ENCODE data around the gene CDK16. TPM values are rescaled to one million over a fixed set of nuclear protein-coding genes. Genes with fewer than 3 reads are reported as not detected.

CDK16 gene
- total RNA-seq, 2 experiments from 2014 or later: 68.5 to 86.1 TPM

DNA sequence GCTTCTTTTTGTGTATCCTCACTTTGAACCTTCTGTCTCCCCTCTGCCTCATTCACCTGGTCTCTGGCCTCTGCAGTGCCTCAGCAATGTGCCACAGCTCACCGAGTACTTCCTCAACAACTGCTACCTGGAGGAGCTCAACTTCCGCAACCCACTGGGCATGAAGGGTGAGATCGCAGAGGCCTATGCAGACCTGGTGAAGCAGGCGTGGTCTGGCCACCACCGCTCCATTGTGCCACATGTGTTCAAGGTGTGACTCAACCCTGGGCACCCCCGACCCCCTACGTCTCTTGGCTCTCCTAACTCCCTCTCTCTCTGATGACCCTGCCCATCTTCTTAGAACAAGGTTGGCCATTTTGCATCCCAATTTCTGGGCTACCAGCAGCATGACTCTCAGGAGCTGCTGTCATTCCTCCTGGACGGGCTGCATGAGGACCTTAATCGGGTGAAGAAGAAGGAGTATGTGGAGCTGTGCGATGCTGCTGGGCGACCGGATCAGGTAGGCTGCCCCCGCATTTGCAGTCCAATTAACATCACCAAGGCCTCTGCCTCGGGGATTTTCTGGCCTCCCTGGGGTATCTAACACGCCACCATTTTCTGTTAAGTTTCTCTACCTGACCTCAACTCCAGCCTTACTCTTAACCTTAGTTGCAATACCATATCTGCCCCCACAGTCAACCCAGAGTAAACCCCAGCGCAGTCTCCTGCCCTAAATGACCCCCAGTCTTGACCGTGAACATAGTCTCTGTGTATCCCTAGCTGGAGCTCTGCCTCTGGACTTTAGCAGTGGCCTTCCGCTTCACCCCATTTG, 22.9 kb downstream of the CDK16 start:
- Histone ChIP-seq H3K4me2 (ENCODE audit: low read length) (no peak overlapping the region), H3K27ac (ENCODE audit: low read depth, low read length, poor library complexity, severe bottlenecking) (no peak overlapping the region), H3K79me2 (ENCODE audit: insufficient read depth, low read depth, low read length) (peaks cover 19% of the 10 kb centered on the region), H3K4me1 (ENCODE audit: insufficient read depth, low read length, poor library complexity, severe bottlenecking) (peaks cover 3% of the 10 kb centered on the region), H2AFZ (ENCODE audit: low read length) (no peak overlapping the region), H3K9me3 (ENCODE audit: low read length) (no peaks in the 10 kb centered on the region), H4K20me1 (ENCODE audit: insufficient read depth, low read length) (no peaks in the 10 kb centered on the region), H3K4me3 (ENCODE audit: low read depth, low read length, poor library complexity, severe bottlenecking) (no peak overlapping the region), H3K36me3 (ENCODE audit: insufficient read depth, low read length) (peaks cover 29% of the 10 kb centered on the region), H3K9me2 (ENCODE audit: insufficient read depth, low read length) (no peaks in the 10 kb centered on the region)
- intact Hi-C loops (cut with micrococcal nuclease; ENCODE audit: unreplicated experiment): no loop called here
- no peak for DNase-seq (ENCODE audit: low spot score)
- ChIA-PET POLR2A (no interaction called here), CTCF (ENCODE audit: unreplicated experiment) (interaction anchor here (0.5 kb wide), 1 partner anchor 264 kb away, joined by 8 read pairs; no protein-coding TSS in a partner anchor)
- TF ChIP-seq, protein P1, sequence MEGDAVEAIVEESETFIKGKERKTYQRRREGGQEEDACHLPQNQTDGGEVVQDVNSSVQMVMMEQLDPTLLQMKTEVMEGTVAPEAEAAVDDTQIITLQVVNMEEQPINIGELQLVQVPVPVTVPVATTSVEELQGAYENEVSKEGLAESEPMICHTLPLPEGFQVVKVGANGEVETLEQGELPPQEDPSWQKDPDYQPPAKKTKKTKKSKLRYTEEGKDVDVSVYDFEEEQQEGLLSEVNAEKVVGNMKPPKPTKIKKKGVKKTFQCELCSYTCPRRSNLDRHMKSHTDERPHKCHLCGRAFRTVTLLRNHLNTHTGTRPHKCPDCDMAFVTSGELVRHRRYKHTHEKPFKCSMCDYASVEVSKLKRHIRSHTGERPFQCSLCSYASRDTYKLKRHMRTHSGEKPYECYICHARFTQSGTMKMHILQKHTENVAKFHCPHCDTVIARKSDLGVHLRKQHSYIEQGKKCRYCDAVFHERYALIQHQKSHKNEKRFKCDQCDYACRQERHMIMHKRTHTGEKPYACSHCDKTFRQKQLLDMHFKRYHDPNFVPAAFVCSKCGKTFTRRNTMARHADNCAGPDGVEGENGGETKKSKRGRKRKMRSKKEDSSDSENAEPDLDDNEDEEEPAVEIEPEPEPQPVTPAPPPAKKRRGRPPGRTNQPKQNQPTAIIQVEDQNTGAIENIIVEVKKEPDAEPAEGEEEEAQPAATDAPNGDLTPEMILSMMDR (conservative IDR thresholded peaks at IDR 0.05; ENCODE audit: low read length): no peak
- TF ChIP-seq EZH2phosphoT487 (IDR thresholded peaks at IDR 0.05; ENCODE audit: borderline replicate concordance, low read depth, low read length): no peak
- no TSS peak for BruUV-seq (replicated peaks)

DNA sequence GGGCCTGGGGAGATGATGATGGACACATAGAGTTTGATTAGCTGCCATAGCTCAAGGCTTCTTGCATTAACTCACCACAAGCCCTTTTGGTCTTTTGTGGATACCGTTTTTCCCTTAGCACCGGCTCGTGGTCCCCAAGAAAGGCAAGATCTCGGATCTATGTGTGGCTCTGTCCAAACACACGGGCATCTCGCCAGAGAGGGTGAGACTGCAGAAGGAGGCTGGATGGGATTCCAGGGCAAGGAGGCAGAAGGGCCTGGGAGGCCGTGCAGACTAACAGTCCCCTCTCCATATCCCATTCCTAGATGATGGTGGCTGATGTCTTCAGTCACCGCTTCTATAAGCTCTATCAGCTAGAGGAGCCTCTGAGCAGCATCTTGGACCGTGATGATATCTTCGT, 23.8 kb downstream of the CDK16 start:
- ChIA-PET POLR2A (no interaction called here), CTCF (ENCODE audit: unreplicated experiment) (no interaction called here)
- Histone ChIP-seq H3K79me2 (ENCODE audit: insufficient read depth, low read depth, low read length) (peaks cover 10% of the 10 kb centered on the region), H3K27ac (ENCODE audit: low read depth, low read length, poor library complexity, severe bottlenecking) (no peak overlapping the region), H2AFZ (ENCODE audit: low read length) (no peak overlapping the region), H3K4me1 (ENCODE audit: insufficient read depth, low read length, poor library complexity, severe bottlenecking) (peaks cover under 1% of the 10 kb centered on the region), H3K36me3 (ENCODE audit: insufficient read depth, low read length) (peaks cover 29% of the 10 kb centered on the region), H4K20me1 (ENCODE audit: insufficient read depth, low read length) (no peaks in the 10 kb centered on the region), H3K9me2 (ENCODE audit: insufficient read depth, low read length) (no peaks in the 10 kb centered on the region), H3K9me3 (ENCODE audit: low read length) (no peaks in the 10 kb centered on the region), H3K4me3 (ENCODE audit: low read depth, low read length, poor library complexity, severe bottlenecking) (no peak overlapping the region), H3K4me2 (ENCODE audit: low read length) (no peak overlapping the region)
- intact Hi-C loops (cut with micrococcal nuclease; ENCODE audit: unreplicated experiment): no loop called here
- DNase-seq (ENCODE audit: low spot score): no peak
- BruUV-seq (replicated peaks): no TSS peak
- TF ChIP-seq, protein P1 (conservative IDR thresholded peaks at IDR 0.05; ENCODE audit: low read length): no peak
- TF ChIP-seq EZH2phosphoT487 (IDR thresholded peaks at IDR 0.05; ENCODE audit: borderline replicate concordance, low read depth, low read length): no peak

DNA sequence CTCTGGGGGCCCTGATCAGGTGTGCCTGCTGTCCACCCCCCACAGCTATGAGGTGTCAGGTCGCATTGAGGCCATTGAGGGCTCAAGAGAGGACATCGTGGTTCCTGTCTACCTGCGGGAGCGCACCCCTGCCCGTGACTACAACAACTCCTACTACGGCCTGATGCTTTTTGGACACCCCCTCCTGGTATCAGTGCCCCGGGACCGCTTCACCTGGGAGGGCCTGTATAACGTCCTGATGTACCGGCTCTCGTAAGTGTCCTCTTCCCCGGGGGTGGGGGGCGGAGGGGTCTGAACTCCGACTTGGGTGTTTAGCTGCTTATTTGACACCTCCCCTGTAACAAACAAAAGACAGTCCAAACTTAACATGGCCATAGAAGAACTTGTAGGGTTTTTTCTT, 24.9 kb downstream of the CDK16 start:
- intact Hi-C loops (cut with micrococcal nuclease; ENCODE audit: unreplicated experiment): no loop called here
- DNase-seq (ENCODE audit: low spot score): no peak
- peaks cover 29% of the 10 kb centered on the region for H3K36me3 ChIP-seq (ENCODE audit: insufficient read depth, low read length)

More for the DNA sequence above, 24.9 kb downstream of the CDK16 start:
- Histone ChIP-seq H3K9me3 (ENCODE audit: low read length) (no peaks in the 10 kb centered on the region), H3K9me2 (ENCODE audit: insufficient read depth, low read length) (no peaks in the 10 kb centered on the region), H3K4me1 (ENCODE audit: insufficient read depth, low read length, poor library complexity, severe bottlenecking) (no peaks in the 10 kb centered on the region), H4K20me1 (ENCODE audit: insufficient read depth, low read length) (no peaks in the 10 kb centered on the region), H3K4me2 (ENCODE audit: low read length) (no peak overlapping the region), H3K27ac (ENCODE audit: low read depth, low read length, poor library complexity, severe bottlenecking) (no peak overlapping the region), H3K4me3 (ENCODE audit: low read depth, low read length, poor library complexity, severe bottlenecking) (no peak overlapping the region), H2AFZ (ENCODE audit: low read length) (no peak overlapping the region), H3K79me2 (ENCODE audit: insufficient read depth, low read depth, low read length) (0 out of 2 replicates have a peak, but pooled peaks cover 3% of the 10 kb centered on the region)
- BruUV-seq (replicated peaks): no TSS peak
- POLR2A ChIA-PET: no interaction called here
- no peak for TF ChIP-seq EZH2phosphoT487 (IDR thresholded peaks at IDR 0.05; ENCODE audit: borderline replicate concordance, low read depth, low read length)
- TF ChIP-seq, protein P1 (conservative IDR thresholded peaks at IDR 0.05; ENCODE audit: low read length): no peak
- CTCF ChIA-PET (ENCODE audit: unreplicated experiment): no interaction called here
